GM12891 (cell line): ENCODE results near the gene FLT3LG.

Source experiments
- DNase-seq: peaks from one replicate; pipeline ENCODE4 v3.0.0; 2011; ENCODE audit warnings: low spot score; ENCODE audit not compliant: insufficient read length
- FAIRE-seq: peaks from 2 replicates; lab custom pipeline; 2011; peaks lifted over from hg19 to GRCh38; lab: Jason Lieb, UNC
- PAX5 ChIP-seq: IDR thresholded peaks from 2 replicates; pipeline ENCODE4 v1.6.1; 2011; ENCODE audit warnings: low read length, moderate library complexity, mild to moderate bottlenecking; ENCODE audit not compliant: insufficient read depth, severe bottlenecking
- POLR2A ChIP-seq: IDR thresholded peaks from 2 replicates; pipeline ENCODE4 v1.6.1; 2011; ENCODE audit warnings: low read depth, low read length, control low read depth
- POLR2AphosphoS5 ChIP-seq: IDR thresholded peaks from 2 replicates; pipeline ENCODE4 v1.6.1; 2011; ENCODE audit warnings: low read depth, low read length, control low read depth
- POU2F2 ChIP-seq: IDR thresholded peaks from 2 replicates; pipeline ENCODE4 v1.6.1; 2011; ENCODE audit warnings: low read depth, mild to moderate bottlenecking, control low read depth, low read length, moderate library complexity
- SPI1 ChIP-seq: IDR thresholded peaks from 2 replicates; pipeline ENCODE4 v1.6.1; 2011; ENCODE audit warnings: low read depth, low read length, control low read depth
- TAF1 ChIP-seq: IDR thresholded peaks from 2 replicates; pipeline ENCODE4 v1.6.1; 2011; ENCODE audit warnings: low read depth, low read length, control low read depth

Gene FLT3LG

GRCh38 chr19:49431330-49431749 is 42.7 kb upstream of the FLT3LG start:
- FAIRE-seq (no peak), DNase-seq (no peak)
- no peak for TF ChIP-seq POU2F2
- no peak for TF ChIP-seq PAX5
- no peak for TF ChIP-seq TAF1
- TF ChIP-seq SPI1: no peak
- no peak for TF ChIP-seq POLR2AphosphoS5
- TF ChIP-seq POLR2A: no peak

- FAIRE-seq: peak; percentile 20
- TF ChIP-seq SPI1 (no peak), POU2F2 (no peak), TAF1 (no peak), POLR2AphosphoS5 (no peak), PAX5 (no peak), POLR2A (no peak)
Observed at GRCh38 chr19:49432141-49433073, 41.6 kb upstream of the FLT3LG start.

GRCh38 chr19:49433240-49433901 is 40.6 kb upstream of the FLT3LG start:
- TF ChIP-seq PAX5 (no peak), POLR2A (no peak), POLR2AphosphoS5 (no peak), SPI1 (no peak), POU2F2 (no peak), TAF1 (no peak)
- FAIRE-seq (no peak), DNase-seq (no peak)

More at GRCh38 chr19:49432141-49433073, 41.6 kb upstream of the FLT3LG start:
- DNase-seq: no peak

- FAIRE-seq (no peak), DNase-seq (no peak)
- TF ChIP-seq POU2F2 (no peak), POLR2AphosphoS5 (no peak), PAX5 (no peak), SPI1 (no peak), POLR2A (no peak), TAF1 (no peak)
Observed at GRCh38 chr19:49434907-49435583, 39.0 kb upstream of the FLT3LG start.

- TF ChIP-seq POLR2AphosphoS5 (no peak), TAF1 (no peak), PAX5 (no peak), POU2F2 (no peak), SPI1 (no peak), POLR2A (no peak)
- DNase-seq (no peak), FAIRE-seq (no peak)
Observed at GRCh38 chr19:49435670-49436069, 38.3 kb upstream of the FLT3LG start.

GRCh38 chr19:49436381-49437017 is 37.5 kb upstream of the FLT3LG start:
- DNase-seq (no peak), FAIRE-seq (no peak)
- no peak for TF ChIP-seq SPI1
- TF ChIP-seq TAF1: no peak
- TF ChIP-seq PAX5: no peak
- TF ChIP-seq POU2F2: no peak
- no peak for TF ChIP-seq POLR2A
- TF ChIP-seq POLR2AphosphoS5: no peak

- DNase-seq: no peak
- FAIRE-seq: no peak
- TF ChIP-seq PAX5 (no peak), SPI1 (no peak), POU2F2 (no peak), POLR2A (no peak), POLR2AphosphoS5 (no peak), TAF1 (no peak)
Observed at GRCh38 chr19:49437231-49437630, 36.8 kb upstream of the FLT3LG start.

- DNase-seq: no peak
- no peak for TF ChIP-seq POLR2AphosphoS5
- no peak for TF ChIP-seq POU2F2
- TF ChIP-seq TAF1: no peak
- no peak for TF ChIP-seq PAX5
- TF ChIP-seq SPI1: no peak
- TF ChIP-seq POLR2A: no peak
- FAIRE-seq: no peak
Observed at GRCh38 chr19:49438261-49438660, 35.8 kb upstream of the FLT3LG start.

- DNase-seq: no peak
- TF ChIP-seq TAF1: no peak
- TF ChIP-seq POLR2A: no peak
- TF ChIP-seq SPI1: no peak
- TF ChIP-seq POLR2AphosphoS5: no peak
- TF ChIP-seq PAX5: no peak
- TF ChIP-seq POU2F2: no peak
- FAIRE-seq: no peak
Observed at GRCh38 chr19:49439836-49440235, 34.2 kb upstream of the FLT3LG start.
